SIG-M5 treated with dmso at 0.1 percent for 504 hours (cell line): ENCODE measurements around the gene MMS19.

ENCODE experiments used
- DNase-seq: peaks from one replicate; lab custom pipeline; 2025; ENCODE audit not compliant: unreplicated experiment; lab: John Stamatoyannopoulos, UW

The MMS19 gene, protein sequence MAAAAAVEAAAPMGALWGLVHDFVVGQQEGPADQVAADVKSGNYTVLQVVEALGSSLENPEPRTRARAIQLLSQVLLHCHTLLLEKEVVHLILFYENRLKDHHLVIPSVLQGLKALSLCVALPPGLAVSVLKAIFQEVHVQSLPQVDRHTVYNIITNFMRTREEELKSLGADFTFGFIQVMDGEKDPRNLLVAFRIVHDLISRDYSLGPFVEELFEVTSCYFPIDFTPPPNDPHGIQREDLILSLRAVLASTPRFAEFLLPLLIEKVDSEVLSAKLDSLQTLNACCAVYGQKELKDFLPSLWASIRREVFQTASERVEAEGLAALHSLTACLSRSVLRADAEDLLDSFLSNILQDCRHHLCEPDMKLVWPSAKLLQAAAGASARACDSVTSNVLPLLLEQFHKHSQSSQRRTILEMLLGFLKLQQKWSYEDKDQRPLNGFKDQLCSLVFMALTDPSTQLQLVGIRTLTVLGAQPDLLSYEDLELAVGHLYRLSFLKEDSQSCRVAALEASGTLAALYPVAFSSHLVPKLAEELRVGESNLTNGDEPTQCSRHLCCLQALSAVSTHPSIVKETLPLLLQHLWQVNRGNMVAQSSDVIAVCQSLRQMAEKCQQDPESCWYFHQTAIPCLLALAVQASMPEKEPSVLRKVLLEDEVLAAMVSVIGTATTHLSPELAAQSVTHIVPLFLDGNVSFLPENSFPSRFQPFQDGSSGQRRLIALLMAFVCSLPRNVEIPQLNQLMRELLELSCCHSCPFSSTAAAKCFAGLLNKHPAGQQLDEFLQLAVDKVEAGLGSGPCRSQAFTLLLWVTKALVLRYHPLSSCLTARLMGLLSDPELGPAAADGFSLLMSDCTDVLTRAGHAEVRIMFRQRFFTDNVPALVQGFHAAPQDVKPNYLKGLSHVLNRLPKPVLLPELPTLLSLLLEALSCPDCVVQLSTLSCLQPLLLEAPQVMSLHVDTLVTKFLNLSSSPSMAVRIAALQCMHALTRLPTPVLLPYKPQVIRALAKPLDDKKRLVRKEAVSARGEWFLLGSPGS

DNA sequence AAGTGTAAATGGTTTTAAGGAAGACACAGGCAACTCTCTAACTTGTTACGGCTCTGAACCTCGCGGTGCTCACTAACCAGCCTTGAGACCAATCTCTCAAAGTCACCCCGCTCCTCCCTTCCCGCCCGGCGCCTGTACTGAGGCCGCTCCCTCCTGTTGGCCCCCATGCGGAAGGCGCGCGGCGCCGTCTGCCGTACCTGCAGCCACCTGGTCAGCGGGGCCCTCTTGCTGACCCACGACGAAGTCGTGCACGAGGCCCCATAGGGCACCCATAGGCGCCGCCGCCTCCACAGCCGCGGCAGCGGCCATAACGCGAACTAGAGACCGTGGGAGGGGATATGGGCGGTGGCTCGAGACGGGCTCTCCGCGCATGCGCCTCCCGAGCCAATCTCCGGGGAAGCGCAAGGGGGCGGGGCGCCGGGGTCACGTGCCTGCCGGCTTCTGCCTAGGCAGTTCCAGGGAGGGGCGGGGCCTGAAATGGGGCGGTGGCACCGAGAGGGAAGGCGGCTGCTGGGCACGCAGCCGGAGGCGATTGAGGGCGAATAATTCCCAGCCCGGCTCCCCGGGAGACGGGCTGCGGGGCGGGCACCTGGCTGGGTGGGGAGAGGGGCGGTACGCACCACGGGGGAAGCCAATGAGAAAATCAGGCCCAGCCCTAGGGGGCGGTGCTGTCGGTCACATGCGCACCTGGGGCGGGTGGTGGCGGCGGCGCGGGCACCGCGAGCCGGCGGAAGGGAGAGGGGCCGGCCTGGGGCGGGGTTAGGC is at the start of gene MMS19:
Gene MMS19, minus strand, starts transcription at position 347 of the 765 bp plus-strand sequence. Its CDS starts 38 bp downstream, at position 309.
- peak; percentile 95 for DNase-seq

DNA sequence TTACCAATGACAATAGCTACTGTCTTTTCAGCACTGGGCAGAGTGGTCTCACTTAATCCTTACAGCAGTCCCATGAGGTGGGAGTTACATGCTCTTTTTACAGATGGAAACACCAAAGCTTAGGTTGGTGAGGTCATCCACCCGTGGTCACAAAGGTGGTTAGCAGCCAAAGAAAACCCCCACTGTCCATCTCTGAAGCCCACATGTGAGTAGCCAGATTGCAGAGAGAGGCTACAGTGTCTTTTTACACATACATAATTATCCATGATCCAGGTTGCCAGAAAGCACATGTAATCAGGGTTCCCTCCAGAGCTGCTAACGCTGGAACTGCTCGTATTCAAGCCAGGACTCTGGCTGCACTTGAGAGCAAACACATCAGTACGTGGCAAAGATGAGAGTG is 49.7 kb upstream of the MMS19 start:
- no peak for DNase-seq

DNA sequence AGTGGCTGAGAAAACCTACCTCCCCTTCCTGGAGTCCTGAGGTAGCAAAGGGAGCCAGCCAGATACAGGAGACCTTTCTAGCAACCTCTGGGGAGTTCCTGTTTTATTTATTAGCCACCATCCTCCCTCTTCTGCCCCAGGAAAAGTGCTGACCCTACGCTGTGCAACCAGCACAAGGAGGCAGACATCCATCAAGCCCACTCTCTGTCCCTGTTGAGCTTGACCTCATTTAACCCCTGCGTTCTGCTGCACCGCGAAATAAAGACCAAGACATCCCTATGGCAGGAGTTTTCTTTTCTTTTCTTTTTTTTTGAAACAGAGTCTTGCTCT is 49.0 kb upstream of the MMS19 start:
- no peak for DNase-seq

DNA sequence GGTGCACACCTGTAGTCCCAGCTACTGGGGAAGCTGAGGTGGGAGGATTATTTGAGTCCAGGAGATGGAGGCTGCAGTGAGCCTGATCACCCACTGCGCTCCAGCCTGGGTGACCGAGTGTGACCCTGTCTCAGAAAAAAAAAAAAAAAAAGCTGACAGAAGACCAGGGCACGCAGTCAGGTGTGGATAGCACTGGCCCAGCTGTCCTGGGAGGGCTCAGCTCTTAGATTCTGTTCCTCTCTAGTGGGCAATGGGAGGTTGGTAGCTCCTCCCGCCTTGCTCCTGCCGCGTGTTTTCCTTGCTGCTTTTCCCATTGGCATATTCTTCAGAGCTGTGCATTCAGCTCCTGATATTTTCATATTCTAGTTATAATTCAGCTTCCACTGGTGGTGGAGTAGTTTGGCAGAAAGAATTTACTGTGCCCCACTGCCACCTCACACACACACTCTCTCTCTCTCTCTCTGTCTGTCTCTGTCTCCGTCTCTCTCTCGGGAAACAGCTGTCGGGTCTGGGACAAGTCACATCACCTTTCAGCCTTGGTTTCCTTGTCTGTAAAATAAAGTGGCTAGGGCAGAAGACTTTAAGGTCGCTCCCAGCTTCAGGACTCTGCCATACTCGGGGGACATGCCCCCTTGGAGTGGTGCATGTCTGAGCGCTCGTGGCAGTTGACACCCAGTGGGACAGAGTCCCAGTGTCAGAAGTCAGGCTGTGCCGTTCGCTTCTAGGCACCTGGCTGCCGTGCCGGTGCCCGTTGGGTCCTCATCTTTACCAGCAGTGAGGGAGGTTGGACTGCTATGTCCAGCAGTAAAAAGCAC is 48.4 kb upstream of the MMS19 start:
- no peak for DNase-seq

DNA sequence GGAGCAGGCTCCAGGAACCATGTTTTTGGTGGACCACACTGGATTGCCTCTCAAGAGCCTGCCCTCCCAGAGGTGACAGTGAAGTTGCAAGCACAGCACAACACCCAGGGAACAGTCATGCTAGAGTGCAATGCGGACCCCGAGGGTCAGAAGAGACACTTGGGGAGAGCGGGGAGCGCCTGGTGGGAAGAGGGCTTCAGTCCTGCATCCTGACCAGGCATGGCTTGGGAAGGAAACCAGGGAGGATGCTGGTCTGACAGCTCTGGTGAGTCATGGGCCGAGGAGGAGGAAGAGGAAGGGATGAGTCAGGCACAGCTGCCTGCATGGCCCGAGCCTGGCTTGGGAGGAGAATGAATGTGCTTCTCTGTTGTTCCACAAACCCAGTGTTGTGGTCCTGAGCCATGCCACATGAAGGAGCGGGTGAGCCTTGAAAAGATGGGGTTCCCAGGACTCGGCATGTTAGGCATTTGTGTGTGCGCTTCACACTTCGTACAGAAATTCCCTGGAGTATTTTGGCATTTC is 44.9 kb upstream of the MMS19 start:
- DNase-seq = peak; percentile 79

DNA sequence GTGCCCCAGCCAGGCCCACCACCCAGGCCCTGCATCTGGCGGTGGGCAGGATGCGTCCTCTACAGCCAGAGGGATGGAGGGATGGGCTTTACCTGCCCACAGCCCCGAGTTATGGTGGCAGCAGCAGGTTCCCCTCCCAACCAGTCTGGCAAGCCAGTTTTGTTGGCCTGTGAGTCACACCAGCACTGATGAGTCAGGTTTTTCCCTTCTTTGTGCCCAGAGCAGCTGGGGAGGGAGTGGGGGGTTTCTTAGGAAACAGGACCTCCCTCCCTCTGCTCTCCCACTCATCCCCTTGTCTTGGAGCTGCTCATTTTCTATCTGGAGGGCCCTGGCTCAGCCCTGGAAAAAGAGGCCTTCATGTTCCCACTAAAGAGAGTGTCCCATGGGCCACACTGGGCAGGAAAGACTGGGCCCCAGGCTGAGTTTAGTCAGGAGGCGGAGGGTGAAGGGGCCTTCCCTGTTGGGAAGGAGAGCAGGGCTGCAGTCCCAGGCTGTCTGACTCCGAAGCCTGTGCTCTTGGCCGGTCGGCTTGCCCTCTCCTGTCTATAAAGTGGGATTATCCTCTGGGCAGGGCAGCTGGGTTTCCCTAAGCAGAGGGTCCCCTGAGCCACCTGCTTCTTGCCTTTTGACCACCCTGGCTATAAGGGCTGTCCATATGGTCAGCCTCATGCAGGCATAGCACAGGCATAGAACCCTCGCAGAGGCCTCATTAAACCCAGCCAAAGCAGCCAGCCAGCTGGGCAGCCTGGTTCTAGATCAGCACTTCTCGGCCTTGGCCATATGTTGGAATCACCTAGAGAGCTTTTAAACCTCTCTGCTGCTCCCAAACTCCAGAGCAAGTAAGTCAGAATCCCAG is 44.2 kb upstream of the MMS19 start:
- peak; percentile 37 for DNase-seq

DNA sequence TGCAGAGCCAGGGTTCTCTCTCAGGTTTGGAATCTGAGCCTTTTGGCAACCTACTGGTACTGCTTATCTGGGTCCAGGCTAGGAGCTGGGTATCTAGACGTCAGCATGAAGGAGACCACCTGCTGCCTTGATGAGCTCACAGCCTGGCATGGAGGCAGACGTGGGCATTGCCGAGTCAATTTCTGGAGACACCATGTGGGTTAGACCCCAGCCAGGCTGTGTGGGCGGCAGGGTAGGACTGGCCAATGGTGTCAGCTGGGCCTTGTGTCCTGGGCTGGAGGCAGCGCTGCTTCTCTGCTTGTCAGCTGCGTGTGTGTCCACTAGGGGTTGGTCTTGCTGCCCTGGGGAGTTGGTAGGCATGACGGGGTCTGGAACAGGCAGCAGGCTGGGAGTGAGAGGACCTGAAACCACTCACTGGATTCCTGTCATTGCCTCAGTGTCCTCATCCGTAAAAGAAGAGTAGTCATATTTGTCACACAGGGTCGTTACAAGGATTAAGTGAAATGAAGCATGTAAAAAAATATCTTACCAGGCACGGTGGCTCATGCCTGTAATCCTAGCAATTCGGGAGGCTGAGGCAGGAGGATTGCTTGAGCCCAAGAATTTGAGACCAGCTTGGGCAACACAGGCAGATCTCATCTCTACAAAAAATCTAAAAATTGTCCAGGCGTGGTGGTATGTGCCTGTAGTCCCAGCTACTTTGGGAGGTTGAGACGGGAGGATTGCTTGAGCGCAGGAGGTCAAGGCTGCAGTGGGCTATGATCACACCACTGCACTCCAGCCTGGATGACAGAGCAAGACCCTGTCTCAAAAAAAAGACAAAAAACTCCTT is 42.7 kb upstream of the MMS19 start:
- no peak for DNase-seq

DNA sequence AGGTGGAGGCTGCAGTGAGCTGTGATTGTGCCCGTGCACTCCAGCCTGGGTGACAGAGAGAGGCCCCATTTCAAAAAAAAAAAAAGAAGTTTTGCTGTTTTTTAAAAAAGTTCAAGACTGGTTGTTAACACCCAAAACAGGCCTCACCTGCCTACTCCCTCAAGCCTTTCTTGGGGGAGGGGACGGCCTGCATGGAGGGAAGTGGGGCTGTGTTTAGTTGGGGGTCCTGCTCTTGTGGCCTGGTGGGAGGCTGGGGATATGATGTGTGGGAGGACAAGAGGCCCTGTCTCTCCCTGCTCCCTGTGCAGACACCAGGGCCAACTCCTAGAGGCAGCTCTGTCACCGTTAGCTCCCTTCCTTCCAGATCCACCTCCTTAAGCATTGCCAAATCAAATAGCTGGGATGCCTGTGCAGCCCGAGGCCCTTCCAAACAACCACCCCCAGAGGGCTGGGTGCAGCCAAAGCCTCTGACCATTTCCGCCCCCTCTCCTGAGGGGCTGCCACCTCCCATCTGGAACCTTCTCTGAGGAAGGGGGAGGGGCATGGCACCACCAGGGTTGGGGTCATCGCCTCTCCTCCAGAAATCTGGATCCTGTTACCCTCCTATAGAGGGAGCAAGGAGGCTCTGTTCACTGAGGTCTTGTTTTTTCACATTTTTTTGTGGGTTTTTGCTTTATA is 41.4 kb upstream of the MMS19 start:
- no peak for DNase-seq

DNA sequence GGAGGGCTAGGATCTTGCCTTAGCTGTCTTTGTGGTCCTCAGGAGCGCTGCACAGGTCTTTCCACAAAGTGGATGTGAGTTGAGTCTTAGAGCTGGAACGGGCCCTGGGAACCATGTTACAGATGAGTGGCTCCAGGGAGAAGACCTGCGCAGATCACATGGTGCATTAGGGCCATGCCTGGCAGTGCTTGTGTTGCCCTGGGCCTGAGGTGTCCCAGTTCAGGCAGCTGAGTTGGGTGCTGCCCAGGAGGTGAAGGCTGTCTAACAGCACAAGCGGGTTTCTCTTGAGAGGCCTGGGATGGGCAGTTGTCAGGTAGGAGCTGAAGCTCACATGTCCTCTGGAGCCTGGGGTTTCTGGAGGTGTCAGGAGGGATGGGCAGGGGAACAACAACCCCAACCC is 40.6 kb upstream of the MMS19 start:
- DNase-seq = no peak

DNA sequence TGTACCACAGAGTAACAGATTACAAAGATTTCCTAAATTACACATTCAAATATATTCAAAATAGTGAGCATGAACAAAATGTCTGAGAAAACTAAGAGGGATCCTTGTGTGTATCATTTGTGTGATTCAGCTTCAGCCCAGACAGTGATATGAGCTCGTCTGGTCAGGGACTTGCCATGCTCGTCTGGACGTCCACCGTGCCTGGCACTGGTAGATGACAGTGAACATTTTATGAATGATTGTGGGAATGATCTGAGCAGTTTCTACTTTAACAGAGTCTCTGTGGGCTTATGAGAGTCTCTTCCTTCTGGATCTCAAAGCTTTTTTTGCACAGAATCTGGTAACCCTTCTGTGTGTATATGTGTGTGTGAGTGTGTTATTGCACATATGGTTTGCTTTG is 40.2 kb upstream of the MMS19 start:
- no peak for DNase-seq

DNA sequence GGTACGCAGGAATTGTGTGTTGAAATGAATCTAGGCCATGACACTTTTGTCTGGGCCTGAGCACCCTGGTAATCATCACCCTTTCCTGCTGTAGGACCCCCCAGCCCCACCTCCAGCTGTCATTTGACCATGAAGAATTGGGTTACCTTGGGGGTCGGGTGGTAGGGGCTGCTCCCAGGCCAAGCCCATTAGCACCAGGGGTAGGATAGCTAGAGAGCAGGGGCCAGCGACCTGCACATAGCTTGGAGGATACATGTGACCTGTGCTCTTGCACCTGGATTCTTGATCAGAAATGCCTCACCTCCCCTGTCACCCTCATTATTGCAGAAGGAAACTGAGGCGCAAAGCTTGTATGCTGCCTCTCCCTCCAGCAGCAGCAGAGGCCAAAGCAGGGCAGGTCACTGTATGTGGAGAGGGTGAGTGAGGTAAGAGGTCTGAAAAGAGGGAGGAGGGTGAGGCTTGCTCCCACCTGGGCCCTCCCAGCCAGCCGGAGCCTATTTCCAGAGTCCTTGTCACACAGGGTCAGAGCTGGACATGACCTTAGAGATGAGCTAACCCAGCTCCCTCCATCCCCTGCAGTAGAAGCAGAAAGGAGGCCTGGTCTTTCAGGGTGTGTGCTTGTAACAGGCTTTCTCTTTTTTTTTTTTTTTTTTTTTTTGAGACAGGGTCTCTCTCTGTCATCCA is 39.1 kb upstream of the MMS19 start:
- no peak for DNase-seq

DNA sequence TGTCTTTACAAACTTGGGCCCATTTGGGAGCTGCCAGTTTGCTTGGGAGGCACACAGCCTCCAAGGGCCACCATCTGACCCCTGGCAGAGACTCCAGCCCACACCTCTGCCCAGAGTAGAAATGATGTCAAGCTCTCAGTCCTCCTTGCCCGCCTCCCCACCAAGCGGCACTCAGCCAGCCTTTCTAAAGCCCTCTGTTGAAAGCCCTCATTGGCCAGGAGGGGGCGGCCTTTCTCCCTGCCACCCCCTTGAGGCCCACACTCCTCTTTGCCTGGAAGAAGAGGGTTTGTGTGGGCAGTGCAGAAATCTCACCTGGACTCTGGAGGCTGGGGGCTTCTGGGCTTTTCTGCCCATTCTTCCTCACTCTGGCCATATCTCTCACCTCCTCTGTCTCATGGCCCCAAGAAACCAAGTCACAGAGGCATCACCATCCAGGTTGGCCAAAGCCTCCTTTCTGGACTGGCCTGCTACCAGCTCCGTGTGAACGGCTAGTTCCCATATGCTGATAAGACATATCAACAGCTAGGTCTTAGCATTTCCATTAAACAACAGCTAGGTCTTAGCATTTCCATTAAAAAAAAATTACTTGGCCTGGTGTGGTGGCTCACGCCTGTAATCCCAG is 36.6 kb upstream of the MMS19 start:
- peak; percentile 44 for DNase-seq

DNA sequence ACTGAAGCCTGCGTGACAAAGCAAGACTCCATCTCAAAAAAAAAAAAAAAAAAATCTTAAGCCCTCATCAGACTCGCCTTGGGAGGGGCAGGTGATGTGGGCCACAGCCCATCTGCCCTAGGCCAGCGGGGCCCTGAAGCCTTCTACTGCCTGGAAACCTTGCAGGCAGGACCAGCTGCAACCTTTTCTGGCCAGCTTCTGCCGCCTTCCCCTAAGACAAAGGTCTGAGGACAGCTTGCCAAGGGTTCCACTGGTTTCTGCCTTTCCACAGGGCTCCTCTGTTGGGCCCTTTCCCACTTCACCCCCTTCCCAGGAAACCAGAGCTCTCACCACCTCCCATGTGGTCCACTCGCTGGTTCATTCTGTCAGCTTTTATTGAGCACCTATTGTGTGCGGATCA is 35.7 kb upstream of the MMS19 start:
- DNase-seq = no peak

DNA sequence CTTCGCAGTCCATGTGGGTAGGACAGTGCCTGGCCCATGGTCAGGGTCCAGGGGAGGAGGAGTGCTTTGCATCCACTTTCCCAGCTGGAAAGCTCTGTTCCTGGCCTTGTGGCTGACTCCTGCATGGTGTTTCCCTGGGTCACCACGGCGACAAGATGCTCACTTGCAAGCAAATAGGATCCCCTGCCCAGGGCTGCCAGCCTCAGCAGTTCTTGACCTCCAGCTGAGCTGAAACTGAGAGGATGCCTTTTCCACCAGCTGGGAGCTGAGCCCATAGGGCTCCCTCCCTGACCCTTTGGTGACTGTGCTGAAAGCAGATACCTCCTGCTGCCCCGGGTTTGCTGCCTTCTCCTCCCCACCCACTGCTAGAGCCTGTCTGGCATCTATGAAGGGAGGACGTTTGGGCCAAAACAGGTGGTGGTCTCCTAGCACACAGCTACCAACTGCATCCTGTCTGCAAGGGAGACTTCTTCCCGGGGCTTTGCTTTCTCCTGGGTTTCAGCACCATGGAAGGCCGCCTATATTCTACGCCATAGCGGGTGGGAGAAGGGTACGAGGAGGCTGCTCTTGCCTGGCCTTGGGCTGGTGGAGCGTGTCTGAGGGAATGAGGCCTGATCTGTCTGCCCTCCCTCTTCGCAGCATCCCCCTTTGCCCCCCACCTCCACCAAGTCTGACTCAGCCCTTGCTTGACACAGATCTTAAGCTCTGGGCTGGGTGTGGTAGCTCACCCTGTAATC is 34.9 kb upstream of the MMS19 start:
- DNase-seq = no peak

DNA sequence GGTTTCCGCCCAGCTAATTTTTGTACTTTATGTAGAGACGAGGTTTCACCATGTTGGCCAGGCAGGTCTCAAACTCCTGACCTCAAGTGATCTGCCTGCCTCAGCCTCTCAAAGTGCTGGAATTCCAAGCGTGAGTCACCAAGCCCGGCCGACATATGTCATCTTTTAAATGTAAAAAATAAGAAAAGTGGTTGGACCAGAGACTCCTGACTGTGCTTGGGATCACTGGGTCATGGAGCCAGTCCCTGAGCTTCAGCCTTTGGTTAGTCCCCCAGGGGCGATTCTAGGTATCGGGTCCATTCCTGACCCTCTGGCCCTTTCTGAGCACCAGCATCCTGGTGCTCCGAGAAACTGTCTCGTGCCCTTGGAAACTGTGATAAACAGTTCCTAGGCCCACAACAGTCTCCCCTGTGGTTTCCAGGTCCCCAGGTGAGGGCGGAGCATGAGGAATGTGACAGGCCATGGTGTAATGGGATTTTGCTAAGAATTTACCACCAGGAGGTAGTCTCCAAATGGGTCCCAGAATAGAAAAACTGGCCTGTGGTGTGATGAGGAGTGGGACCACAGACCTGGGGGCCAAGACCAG is 33.3 kb upstream of the MMS19 start:
- no peak for DNase-seq
